ENCODE results near the gene VIPAS39.
A peak's percentile ranks its signal among the peaks of the same experiment; 100 is the strongest.

VIPAS39 gene

GRCh38 chr14:77458249-77458950, 999 bp upstream of the VIPAS39 start:
- in situ Hi-C loops (cut with HindIII; ENCODE audit: low sequenced_read_pairs), result no loop called here
- TF ChIP-seq, protein P1, sequence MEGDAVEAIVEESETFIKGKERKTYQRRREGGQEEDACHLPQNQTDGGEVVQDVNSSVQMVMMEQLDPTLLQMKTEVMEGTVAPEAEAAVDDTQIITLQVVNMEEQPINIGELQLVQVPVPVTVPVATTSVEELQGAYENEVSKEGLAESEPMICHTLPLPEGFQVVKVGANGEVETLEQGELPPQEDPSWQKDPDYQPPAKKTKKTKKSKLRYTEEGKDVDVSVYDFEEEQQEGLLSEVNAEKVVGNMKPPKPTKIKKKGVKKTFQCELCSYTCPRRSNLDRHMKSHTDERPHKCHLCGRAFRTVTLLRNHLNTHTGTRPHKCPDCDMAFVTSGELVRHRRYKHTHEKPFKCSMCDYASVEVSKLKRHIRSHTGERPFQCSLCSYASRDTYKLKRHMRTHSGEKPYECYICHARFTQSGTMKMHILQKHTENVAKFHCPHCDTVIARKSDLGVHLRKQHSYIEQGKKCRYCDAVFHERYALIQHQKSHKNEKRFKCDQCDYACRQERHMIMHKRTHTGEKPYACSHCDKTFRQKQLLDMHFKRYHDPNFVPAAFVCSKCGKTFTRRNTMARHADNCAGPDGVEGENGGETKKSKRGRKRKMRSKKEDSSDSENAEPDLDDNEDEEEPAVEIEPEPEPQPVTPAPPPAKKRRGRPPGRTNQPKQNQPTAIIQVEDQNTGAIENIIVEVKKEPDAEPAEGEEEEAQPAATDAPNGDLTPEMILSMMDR (IDR thresholded peaks at IDR 0.05; ENCODE audit: low read depth, low read length, missing control alignments), result no peak
- H3K4me3 ChIP-seq (ENCODE audit: low read depth, low read length), result peak overlapping the region; percentile 98
- no peak for DNase-seq (ENCODE audit: low read depth)

DNA sequence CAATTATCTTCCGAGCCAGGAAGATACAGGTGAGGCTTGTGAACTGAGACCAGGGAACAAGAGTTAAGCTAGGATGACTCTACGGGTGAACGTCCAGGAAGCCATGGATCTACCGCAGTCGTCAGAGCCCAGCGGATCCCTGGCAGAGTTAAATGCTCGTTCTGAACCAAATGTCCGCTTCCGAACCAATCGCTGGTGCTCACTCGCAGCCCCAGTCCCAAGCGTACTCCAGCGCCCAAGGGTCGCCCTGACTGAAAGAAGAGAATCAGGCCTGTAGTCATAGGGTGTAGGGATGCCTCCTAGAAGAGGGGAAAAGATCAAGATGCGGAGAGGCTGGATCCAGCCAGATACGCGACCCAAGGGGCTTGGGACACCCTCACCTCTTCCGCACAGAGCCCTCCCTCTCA, 283 bp downstream of the VIPAS39 start:
- peak overlapping the region; percentile 98 for H3K4me3 ChIP-seq (ENCODE audit: low read depth, low read length)
- in situ Hi-C loops (cut with HindIII; ENCODE audit: low sequenced_read_pairs), result no loop called here
- TF ChIP-seq, protein P1 (IDR thresholded peaks at IDR 0.05; ENCODE audit: low read depth, low read length, missing control alignments), result no peak
- DNase-seq (ENCODE audit: low read depth), result peak; percentile 9

GRCh38 chr14:77455966-77456640, 1.3 kb downstream of the VIPAS39 start:
- DNase-seq (ENCODE audit: low read depth), result no peak
- peak overlapping the region; percentile 98 for H3K4me3 ChIP-seq (ENCODE audit: low read depth, low read length)
- in situ Hi-C loops (cut with HindIII; ENCODE audit: low sequenced_read_pairs), result no loop called here
- TF ChIP-seq, protein P1 (IDR thresholded peaks at IDR 0.05; ENCODE audit: low read depth, low read length, missing control alignments), result no peak

GRCh38 chr14:77442196-77442595, 15.2 kb downstream of the VIPAS39 start:
- no peak for DNase-seq (ENCODE audit: low read depth)
- TF ChIP-seq, protein P1 (IDR thresholded peaks at IDR 0.05; ENCODE audit: low read depth, low read length, missing control alignments), result no peak
- in situ Hi-C loops (cut with HindIII; ENCODE audit: low sequenced_read_pairs), result no loop called here
- no peak overlapping the region for H3K4me3 ChIP-seq (ENCODE audit: low read depth, low read length)

DNA sequence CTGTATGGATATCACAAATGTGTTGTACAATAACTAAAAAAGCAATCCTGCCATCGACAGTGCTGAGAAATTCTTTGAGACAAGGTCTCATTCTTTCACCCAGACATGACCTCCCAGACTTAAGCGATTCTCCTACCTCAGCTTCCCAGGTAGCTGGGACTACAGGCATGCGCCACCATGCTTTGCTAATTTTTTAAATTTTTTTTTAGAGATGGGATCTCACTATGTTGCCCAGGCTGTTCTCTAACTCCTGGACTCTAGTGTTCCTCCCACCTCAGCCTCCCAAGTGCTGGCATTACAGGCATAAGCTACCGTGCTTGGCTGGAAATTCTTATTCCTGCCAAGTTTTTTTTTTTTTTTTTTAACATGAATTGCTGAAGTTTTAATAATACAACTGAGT, 17.5 kb downstream of the VIPAS39 start:
- in situ Hi-C loops (cut with HindIII; ENCODE audit: low sequenced_read_pairs), result no loop called here
- TF ChIP-seq, protein P1 (IDR thresholded peaks at IDR 0.05; ENCODE audit: low read depth, low read length, missing control alignments), result no peak
- no peak overlapping the region for H3K4me3 ChIP-seq (ENCODE audit: low read depth, low read length)
- DNase-seq (ENCODE audit: low read depth), result no peak

DNA sequence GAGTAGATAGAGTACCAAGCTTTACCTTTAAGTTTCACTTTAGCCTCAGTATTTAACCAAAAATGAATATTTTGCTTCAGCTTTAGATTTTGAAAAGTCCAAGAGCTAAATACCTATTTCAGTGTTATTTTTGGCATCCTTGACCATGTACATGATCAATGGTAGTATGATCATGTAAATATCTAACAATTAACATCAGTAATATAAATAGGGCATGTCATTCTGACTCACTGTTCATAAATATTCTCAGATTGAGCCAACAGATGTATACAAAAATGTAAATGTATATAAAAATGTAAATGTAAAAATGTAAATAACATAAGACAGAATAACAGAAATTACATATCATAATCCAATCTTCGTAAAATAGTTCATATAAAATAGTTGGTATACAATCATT, 18.8 kb downstream of the VIPAS39 start:
- DNase-seq (ENCODE audit: low read depth), result no peak
- TF ChIP-seq, protein P1 (IDR thresholded peaks at IDR 0.05; ENCODE audit: low read depth, low read length, missing control alignments), result no peak
- in situ Hi-C loops (cut with HindIII; ENCODE audit: low sequenced_read_pairs), result no loop called here
- no peak overlapping the region for H3K4me3 ChIP-seq (ENCODE audit: low read depth, low read length)

Measured in astrocyte of the cerebellum (primary cell).